Trophoblast cell (in vitro differentiated cells and primary cell): Measurements from ENCODE around the gene TBXAS1.

Source experiments
- DNase-seq, 2 donors: peaks; one replicate each; pipeline ENCODE4 v3.0.0-alpha.2; 2016
- H2AFZ ChIP-seq: 2 replicates; pipeline ENCODE4 v1.6.1; 2013; ENCODE audit warnings: low read length, moderate library complexity, mild to moderate bottlenecking; ENCODE audit not compliant: insufficient read depth, poor library complexity
- H2AK5ac ChIP-seq: 2 replicates; pipeline ENCODE4 v1.6.1; 2013; ENCODE audit warnings: mild to moderate bottlenecking, low read length
- H2BK120ac ChIP-seq: 2 replicates; pipeline ENCODE4 v1.6.1; 2013; ENCODE audit warnings: low read length, mild to moderate bottlenecking, moderate library complexity; ENCODE audit not compliant: insufficient read depth, poor library complexity
- H2BK12ac ChIP-seq: 2 replicates; pipeline ENCODE4 v1.6.1; 2013; ENCODE audit warnings: mild to moderate bottlenecking, low read length, moderate library complexity
- H2BK5ac ChIP-seq: 2 replicates; pipeline ENCODE4 v1.6.1; 2013; ENCODE audit warnings: low read length, low read depth, moderate library complexity, mild to moderate bottlenecking; ENCODE audit not compliant: poor library complexity
- H3K14ac ChIP-seq: 2 replicates; pipeline ENCODE4 v1.6.1; 2013; ENCODE audit warnings: mild to moderate bottlenecking, low read length
- H3K18ac ChIP-seq: 2 replicates; pipeline ENCODE4 v1.6.1; 2013; ENCODE audit warnings: mild to moderate bottlenecking, low read length
- H3K23ac ChIP-seq: 2 replicates; pipeline ENCODE4 v1.6.1; 2013; ENCODE audit warnings: low read length
- H3K27ac ChIP-seq: 2 replicates; pipeline ENCODE4 v1.5.1; 2013; ENCODE audit warnings: low read depth, mild to moderate bottlenecking, inconsistent platforms, low read length, moderate library complexity
- H3K27me3 ChIP-seq: 2 replicates; pipeline ENCODE4 v1.6.1; 2013; ENCODE audit warnings: inconsistent platforms, mild to moderate bottlenecking, low read length, moderate library complexity; ENCODE audit not compliant: insufficient read depth
- H3K36me3 ChIP-seq, 2 experiments: 1 replicate in 1 of 2; 2 replicates in 1 of 2; pipeline ENCODE4 v1.6.1; 2013; ENCODE audit warnings: low read length in 2 of 2, mild to moderate bottlenecking in 2 of 2, moderate library complexity in 1 of 2; ENCODE audit not compliant: insufficient read depth in 2 of 2, control insufficient read depth in 1 of 2
- H3K4ac ChIP-seq: 2 replicates; pipeline ENCODE4 v1.6.1; 2013; ENCODE audit warnings: low read depth, mild to moderate bottlenecking, low read length, moderate library complexity
- H3K4me1 ChIP-seq, 2 experiments: 1 replicate in 1 of 2; 2 replicates in 1 of 2; pipeline ENCODE4 v1.6.1; 2013; ENCODE audit warnings: low read length in 2 of 2, mild to moderate bottlenecking in 2 of 2, moderate library complexity in 1 of 2; ENCODE audit not compliant: insufficient read depth in 2 of 2, control insufficient read depth in 1 of 2
- H3K4me2 ChIP-seq: 2 replicates; pipeline ENCODE4 v1.6.1; 2013; ENCODE audit warnings: inconsistent platforms, mild to moderate bottlenecking, low read length, moderate library complexity
- H3K4me3 ChIP-seq: 2 replicates; pipeline ENCODE4 v1.5.1; 2013; ENCODE audit warnings: mild to moderate bottlenecking, low read depth, low read length, inconsistent platforms
- H3K79me1 ChIP-seq: one replicate; pipeline ENCODE4 v1.6.1; 2013; ENCODE audit warnings: low read length
- H3K79me2 ChIP-seq: 2 replicates; pipeline ENCODE4 v1.6.1; 2013; ENCODE audit warnings: low read length, mild to moderate bottlenecking; ENCODE audit not compliant: control insufficient read depth, insufficient read depth, poor library complexity
- H3K9ac ChIP-seq: 2 replicates; pipeline ENCODE4 v1.6.1; 2013; ENCODE audit warnings: mild to moderate bottlenecking, low read length
- H3K9me3 ChIP-seq: 2 replicates; pipeline ENCODE4 v1.6.1; 2013; ENCODE audit warnings: low read depth, mild to moderate bottlenecking, control low read depth, inconsistent platforms, low read length; ENCODE audit not compliant: insufficient read depth
- H4K12ac ChIP-seq: 2 replicates; pipeline ENCODE4 v1.6.1; 2013; ENCODE audit warnings: low read depth, mild to moderate bottlenecking, low read length, moderate library complexity
- H4K8ac ChIP-seq: 2 replicates; pipeline ENCODE4 v1.6.1; 2013; ENCODE audit warnings: low read depth, mild to moderate bottlenecking, low read length, moderate library complexity
- H4K91ac ChIP-seq: one replicate; pipeline ENCODE4 v1.6.1; 2013; ENCODE audit warnings: low read depth, mild to moderate bottlenecking, low read length, moderate library complexity
- WGBS: extraction: QIAGEN DNeasy Blood & Tissue Kit; methylation state at CpG from one replicate; pipeline ENCODE4 v1.1.7; 2013; ENCODE audit warnings: missing lambda C conversion rate; ENCODE audit not compliant: insufficient read length, insufficient coverage; ENCODE audit errors: extremely low coverage; 5-methylcytosine and 5-hydroxymethylcytosine counted together

TBXAS1 gene

GRCh38 chr7:140049339-140050024, 220.4 kb downstream of the TBXAS1 start:
- no peak overlapping the region for H2AK5ac ChIP-seq
- no CpG with 5 or more reads among the region's 5 CpGs for WGBS

GRCh38 chr7:140050100-140050499, 221.0 kb downstream of the TBXAS1 start:
- no peak overlapping the region for H3K9ac ChIP-seq
- no peak overlapping the region for H4K12ac ChIP-seq
- no peak overlapping the region for H3K4ac ChIP-seq
- H2BK12ac ChIP-seq: no peak overlapping the region
- WGBS: no CpG with 5 or more reads among the region's 3 CpGs
- H3K36me3 ChIP-seq: no peaks in the 10 kb centered on the region
- H4K8ac ChIP-seq: no peak overlapping the region
- no peak overlapping the region for H3K27ac ChIP-seq
- no peaks in the 10 kb centered on the region for H3K27me3 ChIP-seq
- no peak overlapping the region for H3K18ac ChIP-seq
- H3K14ac ChIP-seq: no peak overlapping the region
- no peak overlapping the region for H4K91ac ChIP-seq
- no peaks in the 10 kb centered on the region for H3K79me1 ChIP-seq
- no peak overlapping the region for H3K4me2 ChIP-seq
- no peak overlapping the region for H3K4me3 ChIP-seq
- no peak overlapping the region for H2AFZ ChIP-seq
- H3K9me3 ChIP-seq: no peaks in the 10 kb centered on the region
- no peak overlapping the region for H2AK5ac ChIP-seq
- H2BK5ac ChIP-seq: no peak overlapping the region
- no peak overlapping the region for H2BK120ac ChIP-seq
- no peak for DNase-seq
- H3K23ac ChIP-seq: no peak overlapping the region
- no peaks in the 10 kb centered on the region for H3K79me2 ChIP-seq
- H3K4me1 ChIP-seq: no peaks in the 10 kb centered on the region

More at GRCh38 chr7:140049339-140050024, 220.4 kb downstream of the TBXAS1 start:
- Histone ChIP-seq H4K8ac (no peak overlapping the region), H2BK5ac (no peak overlapping the region), H3K14ac (no peak overlapping the region), H3K18ac (no peak overlapping the region), H3K27me3 (no peaks in the 10 kb centered on the region), H3K79me1 (no peaks in the 10 kb centered on the region), H3K79me2 (no peaks in the 10 kb centered on the region), H3K9ac (no peak overlapping the region), H3K4me2 (no peak overlapping the region), H3K9me3 (no peaks in the 10 kb centered on the region), H4K12ac (no peak overlapping the region), H4K91ac (no peak overlapping the region), H3K4me1 (no peaks in the 10 kb centered on the region), H3K23ac (no peak overlapping the region), H3K4ac (no peak overlapping the region), H3K4me3 (no peak overlapping the region), H2AFZ (no peak overlapping the region), H3K27ac (no peak overlapping the region), H3K36me3 (no peaks in the 10 kb centered on the region), H2BK12ac (no peak overlapping the region), H2BK120ac (no peak overlapping the region)
- DNase-seq: no peak

DNA sequence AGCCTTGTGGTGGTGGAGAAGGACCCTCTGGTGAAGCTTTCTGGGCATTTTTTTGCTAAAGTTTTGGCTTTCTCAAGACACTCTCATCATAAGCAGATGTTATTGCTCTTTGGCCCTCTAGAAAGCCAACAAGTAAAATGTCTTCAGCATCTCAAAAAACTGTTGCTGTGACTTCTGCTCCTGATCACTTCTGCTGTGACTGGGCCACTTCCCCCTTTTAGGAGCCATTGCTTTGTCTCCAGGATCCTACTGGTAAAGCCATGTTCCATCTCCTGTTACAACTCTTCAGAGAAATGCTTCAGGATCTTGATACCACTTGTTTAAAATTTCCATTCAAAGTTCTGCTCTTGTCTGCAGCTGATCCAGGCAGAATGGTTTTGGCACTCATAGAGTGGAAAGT, 222.8 kb downstream of the TBXAS1 start:
- no peak for DNase-seq
- Histone ChIP-seq H2AFZ (no peak overlapping the region), H3K14ac (no peak overlapping the region), H3K27ac (no peak overlapping the region), H4K8ac (no peak overlapping the region), H3K36me3 (no peaks in the 10 kb centered on the region), H3K9me3 (no peaks in the 10 kb centered on the region), H3K9ac (no peak overlapping the region), H3K4me1 (no peaks in the 10 kb centered on the region), H3K23ac (no peak overlapping the region), H4K91ac (no peak overlapping the region), H3K79me1 (no peaks in the 10 kb centered on the region), H3K18ac (no peak overlapping the region), H2BK5ac (no peak overlapping the region), H2BK120ac (no peak overlapping the region), H4K12ac (no peak overlapping the region), H3K27me3 (no peaks in the 10 kb centered on the region), H2AK5ac (no peak overlapping the region), H2BK12ac (no peak overlapping the region), H3K4ac (no peak overlapping the region), H3K79me2 (no peaks in the 10 kb centered on the region), H3K4me3 (no peak overlapping the region), H3K4me2 (no peak overlapping the region)

GRCh38 chr7:140053812-140054539, 224.9 kb downstream of the TBXAS1 start:
- no peaks in the 10 kb centered on the region for H3K79me2 ChIP-seq
- H2BK5ac ChIP-seq: no peak overlapping the region
- no CpG with 5 or more reads among the region's 3 CpGs for WGBS
- H3K4ac ChIP-seq: no peak overlapping the region
- H3K9ac ChIP-seq: no peak overlapping the region
- H3K4me1 ChIP-seq: no peaks in the 10 kb centered on the region
- DNase-seq: no peak
- no peak overlapping the region for H3K18ac ChIP-seq
- H3K23ac ChIP-seq: no peak overlapping the region
- no peak overlapping the region for H2AFZ ChIP-seq
- H3K79me1 ChIP-seq: no peaks in the 10 kb centered on the region
- H3K27me3 ChIP-seq: no peaks in the 10 kb centered on the region
- H2BK12ac ChIP-seq: no peak overlapping the region
- H4K8ac ChIP-seq: no peak overlapping the region
- H3K27ac ChIP-seq: no peak overlapping the region
- H2AK5ac ChIP-seq: no peak overlapping the region
- H3K4me3 ChIP-seq: no peak overlapping the region
- no peaks in the 10 kb centered on the region for H3K9me3 ChIP-seq
- H3K4me2 ChIP-seq: no peak overlapping the region
- no peaks in the 10 kb centered on the region for H3K36me3 ChIP-seq
- no peak overlapping the region for H4K91ac ChIP-seq
- H2BK120ac ChIP-seq: no peak overlapping the region
- no peak overlapping the region for H3K14ac ChIP-seq
- H4K12ac ChIP-seq: no peak overlapping the region
